GM19324 (cell line): ENCODE measurements around the gene PLPPR2.
"Not testable (repeated sequence)": the region's sequence is repeated elsewhere in the genome, so short reads cannot be mapped to it uniquely, and the experiment has no call there.

Experiments
- ATAC-seq: cut with Tn5 transposase; IDR thresholded peaks from one replicate; pipeline ENCODE4 v1.9.1; 2021; ENCODE audit warnings: mild to moderate bottlenecking, moderate library complexity; ENCODE audit not compliant: unreplicated experiment, low FRiP score

Gene PLPPR2

GRCh38 chr19:11390933-11391680 is 35.9 kb downstream of the PLPPR2 start:
- ATAC-seq: no peak

- no peak for ATAC-seq
These were observed 41.9 kb downstream of the PLPPR2 start for GRCh38 chr19:11397089-11397610.

- ATAC-seq: no peak
These were observed 44.4 kb downstream of the PLPPR2 start for GRCh38 chr19:11399667-11400066.

GRCh38 chr19:11400798-11401197 is 45.6 kb downstream of the PLPPR2 start:
- ATAC-seq: no peak

GRCh38 chr19:11401808-11402543 is 46.7 kb downstream of the PLPPR2 start:
- ATAC-seq: no peak

GRCh38 chr19:11404588-11405222 is 49.5 kb downstream of the PLPPR2 start:
- ATAC-seq: no peak

GRCh38 chr19:11405846-11406643 is 50.8 kb downstream of the PLPPR2 start:
- ATAC-seq: no peak

- ATAC-seq: not testable (repeated sequence)
These were observed 51.5 kb downstream of the PLPPR2 start for GRCh38 chr19:11406703-11407236.

- ATAC-seq: no peak
These were observed 53.4 kb downstream of the PLPPR2 start for GRCh38 chr19:11408591-11408990.

- no peak for ATAC-seq
These were observed 55.5 kb downstream of the PLPPR2 start for GRCh38 chr19:11410682-11411081.

GRCh38 chr19:11414544-11414943 is 59.3 kb downstream of the PLPPR2 start:
- ATAC-seq: no peak
